ENCODE results near the gene AFAP1L2.

GRCh38 chr10:114288424-114289095 is 115.7 kb downstream of the AFAP1L2 start:
- TF ChIP-seq CTCF (IDR thresholded peaks at IDR 0.05) (no peak), EZH2 (IDR thresholded peaks at IDR 0.05; ENCODE audit: borderline replicate concordance, insufficient read depth, low read depth, low read length, poor library complexity, severe bottlenecking) (no peak)
